GM12878 (cell line): ENCODE results near the gene CBX7. TPM values are rescaled to one million over a fixed set of nuclear protein-coding genes. Genes with fewer than 3 reads are reported as not detected.

Experiments used
- ATAC-seq: fragments of 200-7000 bp; cut with Tn5 transposase; 3 replicates; pipeline ENCODE4 v1.9.1; 2020; ENCODE audit warnings: mild to moderate bottlenecking, moderate library complexity
- BruUV-seq: library from RNA; stranded (reverse); fragments of 400-500 nt; replicated peaks from 2 replicates; lab custom pipeline; 2021; lab: Mats Ljungman, UMichigan
- CTCF ChIA-PET: fragments of 300-600 bp; sonication (Branson Sonifier 250); formaldehyde crosslinking; extraction: SDS; loops from one replicate; lab custom pipeline; 2021; ENCODE audit warnings: inconsistent platforms; lab: Yijun Ruan, JAX
- POLR2A ChIA-PET: fragments of 350-600 bp; formaldehyde crosslinking; extraction: SDS; loops from one replicate; lab custom pipeline; 2021; ENCODE audit warnings: inconsistent platforms; lab: Charles Lee
- RAD21 ChIA-PET: fragments of 300-600 bp; sonication (Branson Sonifier 250); formaldehyde crosslinking; loops from one replicate; lab custom pipeline; 2023; ENCODE audit warnings: antibody characterized with exemption; ENCODE audit not compliant: unreplicated experiment; lab: Charles Lee
- SMC1A ChIA-PET: fragments of 300-600 bp; sonication (Branson Sonifier 250); formaldehyde crosslinking; loops from one replicate; lab custom pipeline; 2023; ENCODE audit not compliant: unreplicated experiment, uncharacterized antibody; lab: Charles Lee
- DNase-seq: peaks from one replicate; pipeline ENCODE4 v3.0.0-alpha.2; 2011; ENCODE audit warnings: low read depth, low spot score
- FAIRE-seq: peaks from 3 replicates; lab custom pipeline; 2011; peaks lifted over from hg19 to GRCh38; lab: Jason Lieb, UNC
- H2AFZ ChIP-seq: 2 replicates; pipeline ENCODE4 v1.6.0; 2011; ENCODE audit warnings: low read depth, low read length, control low read depth; ENCODE audit not compliant: control insufficient read depth
- H3K27ac ChIP-seq: 2 replicates; pipeline ENCODE4 v1.5.1; 2011; ENCODE audit warnings: control low read depth; ENCODE audit not compliant: control insufficient read depth, insufficient read depth
- H3K27me3 ChIP-seq, 2 experiments: replicated peaks in 1 of 2; 2 replicates each; pipeline versions ENCODE4 v1.6.0 to v1.6.1; 2011; ENCODE audit warnings: low read length in 1 of 2; ENCODE audit not compliant: control insufficient read depth in 2 of 2, insufficient read depth in 2 of 2
- H3K36me3 ChIP-seq, 2 experiments: 2 replicates each; pipeline ENCODE4 v1.5.1; 2011; ENCODE audit warnings: low read length in 1 of 2; ENCODE audit not compliant: control insufficient read depth in 2 of 2, insufficient read depth in 2 of 2
- H3K4me1 ChIP-seq: 2 replicates; pipeline ENCODE4 v1.6.1; 2011; ENCODE audit warnings: mild to moderate bottlenecking, low read length, moderate library complexity, mixed read lengths; ENCODE audit not compliant: control insufficient read depth, insufficient read depth
- H3K4me2 ChIP-seq: 2 replicates; pipeline ENCODE4 v1.6.0; 2011; ENCODE audit warnings: control low read depth; ENCODE audit not compliant: control insufficient read depth, insufficient read depth
- H3K4me3 ChIP-seq: fragments of 200-600 bp; sonication (generic); 2 replicates; pipeline ENCODE4 v1.5.1; 2016
- H3K79me2 ChIP-seq: 2 replicates; pipeline ENCODE4 v1.6.0; 2011; ENCODE audit warnings: low read length; ENCODE audit not compliant: control insufficient read depth, insufficient read depth
- H3K9ac ChIP-seq: 2 replicates; pipeline ENCODE4 v1.8.0; 2011; ENCODE audit warnings: low read length, control low read depth, mixed read lengths; ENCODE audit not compliant: control insufficient read depth, insufficient read depth
- H3K9me3 ChIP-seq: replicated peaks from 3 replicates; pipeline ENCODE4 v1.5.1; 2011; ENCODE audit warnings: mild to moderate bottlenecking, low read length; ENCODE audit not compliant: control insufficient read depth, insufficient read depth
- H4K20me1 ChIP-seq: 2 replicates; pipeline ENCODE4 v1.6.0; 2011; ENCODE audit not compliant: control insufficient read depth, insufficient read depth
- BCL11A ChIP-seq: IDR thresholded peaks from 2 replicates; pipeline ENCODE4 v1.6.1; 2011; ENCODE audit warnings: low read depth, low read length
- EGR1 ChIP-seq, 2 experiments: IDR thresholded peaks; 1 replicate in 1 of 2; 2 replicates in 1 of 2; pipeline ENCODE4 v1.6.1; 2011 to 2012; ENCODE audit warnings: low read depth in 2 of 2, low read length in 2 of 2, borderline replicate concordance in 1 of 2, mild to moderate bottlenecking in 1 of 2, moderate library complexity in 1 of 2
- MEF2B ChIP-seq: fragments of 450-650 bp; IDR thresholded peaks from 2 replicates; pipeline ENCODE4 v1.6.1; 2018; ENCODE audit warnings: mild to moderate bottlenecking, moderate library complexity; ENCODE audit not compliant: partially characterized antibody, poor library complexity, severe bottlenecking
- SMAD1 ChIP-seq: fragments of 450-650 bp; IDR thresholded peaks from 2 replicates; pipeline ENCODE4 v1.6.1; 2018; ENCODE audit warnings: mild to moderate bottlenecking, low read depth; ENCODE audit not compliant: partially characterized antibody
- TCF7 ChIP-seq: IDR thresholded peaks from 2 replicates; pipeline ENCODE4 v1.6.1; 2014; ENCODE audit warnings: antibody characterized with exemption, borderline replicate concordance
- WGBS: methylation state at CpG from one replicate; pipeline ENCODE4 v1.1.6; 2016; ENCODE audit warnings: low lambda C conversion rate; ENCODE audit not compliant: insufficient replicate concordance, insufficient coverage; ENCODE audit errors: missing lambda C conversion rate; 5-methylcytosine and 5-hydroxymethylcytosine counted together
- in situ Hi-C: fragments of 300-500 bp; cut with MboI; formaldehyde crosslinking; loops from 9 replicates; pipeline ENCODE4 v1.14.3; 2018; ENCODE audit warnings: mixed read lengths
- intact Hi-C: fragments of 100-400 bp; cut with micrococcal nuclease; formaldehyde crosslinking; loops from one replicate; pipeline ENCODE4 v1.14.2; 2022; ENCODE audit not compliant: unreplicated experiment
- polyA plus RNA-seq, 11 experiments: library from polyadenylated mRNA; depleted of rRNA in 4 of 11; unstranded in 6 of 11; stranded (reverse) in 5 of 11; fragments of >200 nt; fragmentation: Nextera tagmentation in 4 of 11; fragmentation: Illumina TruSeq in 1 of 11; extraction: Ambion mirVana in 4 of 11; extraction: Trizol in 1 of 11; gene quantifications; 1 replicate in 1 of 11; 2 replicates in 10 of 11; pipeline versions ENCODE4 v1.2.1 to v1.2.3, GENCODE V29; 2011 to 2016; ENCODE audit warnings: inconsistent platforms in 2 of 11, missing spikeins in 2 of 11, low read depth in 1 of 11
- total RNA-seq, 4 experiments: library from RNA; depleted of rRNA in 3 of 4; stranded (reverse); fragments of >200 nt in 3 of 4; fragmentation: Illumina TruSeq in 1 of 4; extraction: Trizol in 1 of 4; gene quantifications; 2 replicates each; pipeline versions ENCODE4 v1.2.1 to v1.2.3, GENCODE V29; 2013 to 2021
- TF ChIP-seq, protein P1 (sequence below): fragments of 450-650 bp; conservative IDR thresholded peaks from 2 replicates; pipeline ENCODE4 v1.6.1; 2017; ENCODE audit warnings: mild to moderate bottlenecking, moderate library complexity
- TF ChIP-seq, protein P2 (sequence below): fragments of 450-650 bp; IDR thresholded peaks from 2 replicates; pipeline ENCODE4 v1.6.1; 2016; ENCODE audit warnings: mild to moderate bottlenecking
- TF ChIP-seq, protein P3 (sequence below): fragments of 450-650 bp; IDR thresholded peaks from 2 replicates; pipeline ENCODE4 v1.6.1; 2018; ENCODE audit warnings: borderline replicate concordance, mild to moderate bottlenecking; ENCODE audit not compliant: partially characterized antibody
- TF ChIP-seq, protein P4 (sequence below): IDR thresholded peaks from 2 replicates; pipeline ENCODE4 v1.6.1; 2011; ENCODE audit warnings: low read depth, mild to moderate bottlenecking, low read length, moderate library complexity, borderline replicate concordance; ENCODE audit errors: extremely low read depth

CBX7 gene
- total and polyA plus RNA-seq, 10 of the 15 experiments (the other 5 are each of a cell fraction or from before 2014, with no cell fraction given): 0.18 to 17.2 (median 5.6) TPM

DNA sequence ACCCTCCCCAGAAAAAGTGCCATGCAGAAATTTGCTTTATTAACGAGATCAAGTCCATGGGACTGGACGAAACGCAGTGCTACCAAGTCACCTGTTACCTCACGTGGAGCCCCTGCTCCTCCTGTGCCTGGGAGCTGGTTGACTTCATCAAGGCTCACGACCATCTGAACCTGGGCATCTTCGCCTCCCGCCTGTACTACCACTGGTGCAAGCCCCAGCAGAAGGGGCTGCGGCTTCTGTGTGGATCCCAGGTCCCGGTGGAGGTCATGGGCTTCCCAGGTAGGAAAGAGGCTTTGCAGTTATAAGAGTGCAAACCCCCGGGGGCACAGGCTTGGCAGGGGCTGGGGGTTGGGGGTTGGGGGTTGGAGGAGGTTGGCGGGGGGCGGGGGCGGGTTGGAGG, 51.3 kb downstream of the CBX7 start:
- BruUV-seq: no TSS peak
- H3K27ac ChIP-seq: no peak overlapping the region
- 97% methylated on average over 9 of the region's 13 CpGs for WGBS
- TF ChIP-seq, protein P1, sequence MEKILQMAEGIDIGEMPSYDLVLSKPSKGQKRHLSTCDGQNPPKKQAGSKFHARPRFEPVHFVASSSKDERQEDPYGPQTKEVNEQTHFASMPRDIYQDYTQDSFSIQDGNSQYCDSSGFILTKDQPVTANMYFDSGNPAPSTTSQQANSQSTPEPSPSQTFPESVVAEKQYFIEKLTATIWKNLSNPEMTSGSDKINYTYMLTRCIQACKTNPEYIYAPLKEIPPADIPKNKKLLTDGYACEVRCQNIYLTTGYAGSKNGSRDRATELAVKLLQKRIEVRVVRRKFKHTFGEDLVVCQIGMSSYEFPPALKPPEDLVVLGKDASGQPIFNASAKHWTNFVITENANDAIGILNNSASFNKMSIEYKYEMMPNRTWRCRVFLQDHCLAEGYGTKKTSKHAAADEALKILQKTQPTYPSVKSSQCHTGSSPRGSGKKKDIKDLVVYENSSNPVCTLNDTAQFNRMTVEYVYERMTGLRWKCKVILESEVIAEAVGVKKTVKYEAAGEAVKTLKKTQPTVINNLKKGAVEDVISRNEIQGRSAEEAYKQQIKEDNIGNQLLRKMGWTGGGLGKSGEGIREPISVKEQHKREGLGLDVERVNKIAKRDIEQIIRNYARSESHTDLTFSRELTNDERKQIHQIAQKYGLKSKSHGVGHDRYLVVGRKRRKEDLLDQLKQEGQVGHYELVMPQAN: no peak
- TF ChIP-seq EGR1 (IDR thresholded peaks at IDR 0.05; ENCODE audit: borderline replicate concordance in 1 of 2, low read depth in 2 of 2, low read length in 2 of 2) (no peak), SMAD1 (no peak), BCL11A (no peak), TCF7 (no peak), MEF2B (no peak)
- TF ChIP-seq, protein P2, sequence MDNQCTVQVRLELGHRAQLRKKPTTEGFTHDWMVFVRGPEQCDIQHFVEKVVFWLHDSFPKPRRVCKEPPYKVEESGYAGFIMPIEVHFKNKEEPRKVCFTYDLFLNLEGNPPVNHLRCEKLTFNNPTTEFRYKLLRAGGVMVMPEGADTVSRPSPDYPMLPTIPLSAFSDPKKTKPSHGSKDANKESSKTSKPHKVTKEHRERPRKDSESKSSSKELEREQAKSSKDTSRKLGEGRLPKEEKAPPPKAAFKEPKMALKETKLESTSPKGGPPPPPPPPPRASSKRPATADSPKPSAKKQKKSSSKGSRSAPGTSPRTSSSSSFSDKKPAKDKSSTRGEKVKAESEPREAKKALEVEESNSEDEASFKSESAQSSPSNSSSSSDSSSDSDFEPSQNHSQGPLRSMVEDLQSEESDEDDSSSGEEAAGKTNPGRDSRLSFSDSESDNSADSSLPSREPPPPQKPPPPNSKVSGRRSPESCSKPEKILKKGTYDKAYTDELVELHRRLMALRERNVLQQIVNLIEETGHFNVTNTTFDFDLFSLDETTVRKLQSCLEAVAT: no peak
- TF ChIP-seq, protein P3, sequence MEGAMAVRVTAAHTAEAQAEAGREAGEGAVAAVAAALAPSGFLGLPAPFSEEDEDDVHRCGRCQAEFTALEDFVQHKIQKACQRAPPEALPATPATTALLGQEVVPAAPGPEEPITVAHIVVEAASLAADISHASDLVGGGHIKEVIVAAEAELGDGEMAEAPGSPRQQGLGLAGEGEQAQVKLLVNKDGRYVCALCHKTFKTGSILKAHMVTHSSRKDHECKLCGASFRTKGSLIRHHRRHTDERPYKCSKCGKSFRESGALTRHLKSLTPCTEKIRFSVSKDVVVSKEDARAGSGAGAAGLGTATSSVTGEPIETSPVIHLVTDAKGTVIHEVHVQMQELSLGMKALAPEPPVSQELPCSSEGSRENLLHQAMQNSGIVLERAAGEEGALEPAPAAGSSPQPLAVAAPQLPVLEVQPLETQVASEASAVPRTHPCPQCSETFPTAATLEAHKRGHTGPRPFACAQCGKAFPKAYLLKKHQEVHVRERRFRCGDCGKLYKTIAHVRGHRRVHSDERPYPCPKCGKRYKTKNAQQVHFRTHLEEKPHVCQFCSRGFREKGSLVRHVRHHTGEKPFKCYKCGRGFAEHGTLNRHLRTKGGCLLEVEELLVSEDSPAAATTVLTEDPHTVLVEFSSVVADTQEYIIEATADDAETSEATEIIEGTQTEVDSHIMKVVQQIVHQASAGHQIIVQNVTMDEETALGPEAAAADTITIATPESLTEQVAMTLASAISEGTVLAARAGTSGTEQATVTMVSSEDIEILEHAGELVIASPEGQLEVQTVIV: no peak
- TF ChIP-seq, protein P4, sequence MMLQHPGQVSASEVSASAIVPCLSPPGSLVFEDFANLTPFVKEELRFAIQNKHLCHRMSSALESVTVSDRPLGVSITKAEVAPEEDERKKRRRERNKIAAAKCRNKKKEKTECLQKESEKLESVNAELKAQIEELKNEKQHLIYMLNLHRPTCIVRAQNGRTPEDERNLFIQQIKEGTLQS: no peak
- TF ChIP-seq, all 136 proteins: peak for 0
- Histone ChIP-seq H3K36me3 (no peaks in the 10 kb centered on the region), H3K9me3 (no peaks in the 10 kb centered on the region), H2AFZ (no peak overlapping the region), H3K9ac (no peak overlapping the region), H3K79me2 (peaks cover 4% of the 10 kb centered on the region), H3K4me1 (peaks cover 42% of the 10 kb centered on the region), H3K27me3 (no peaks in the 10 kb centered on the region), H4K20me1 (no peaks in the 10 kb centered on the region), H3K4me3 (no peak overlapping the region), H3K4me2 (no peak overlapping the region)
- ChIA-PET POLR2A (interaction anchor here (0.5 kb wide), 1 partner anchor 16 kb away, joined by 5 read pairs; no protein-coding TSS in a partner anchor), RAD21 (interaction anchor here (0.8 to 5.7 kb wide), 4 partner anchors 10 to 21 kb away, joined by 3 to 85 read pairs (median 16); no protein-coding TSS in a partner anchor), SMC1A (interaction anchor here (1.0 to 6.6 kb wide), 2 partner anchors 12 to 127 kb away, joined by 3 to 126 read pairs; no protein-coding TSS in a partner anchor), CTCF (interaction anchor here (1.4 kb wide), 1 partner anchor 13 kb away, joined by 4 read pairs; no protein-coding TSS in a partner anchor)
- intact Hi-C loops (no loop called here), in situ Hi-C loops (no loop called here)
- FAIRE-seq: no peak
- no peak for ATAC-seq
- DNase-seq: no peak
